GM18502 (cell line): ENCODE results near the gene PHLPP1.

Experiments
- ATAC-seq: cut with Tn5 transposase; IDR thresholded peaks from one replicate; pipeline ENCODE4 v1.9.1; 2021; ENCODE audit warnings: mild to moderate bottlenecking; ENCODE audit not compliant: unreplicated experiment, poor library complexity

The PHLPP1 gene

GRCh38 chr18:62964432-62964831 lies 249.1 kb downstream of the PHLPP1 start:
- ATAC-seq, result no peak

GRCh38 chr18:62967089-62967488 lies 251.7 kb downstream of the PHLPP1 start:
- no peak for ATAC-seq

GRCh38 chr18:62973689-62974088 lies 258.3 kb downstream of the PHLPP1 start:
- no peak for ATAC-seq

GRCh38 chr18:62974388-62974787 lies 259.0 kb downstream of the PHLPP1 start:
- no peak for ATAC-seq

- ATAC-seq, result no peak
These were observed 259.8 kb downstream of the PHLPP1 start for GRCh38 chr18:62974928-62975675.

GRCh38 chr18:62975785-62976184 lies 260.4 kb downstream of the PHLPP1 start:
- no peak for ATAC-seq

- no peak for ATAC-seq
These were observed 260.9 kb downstream of the PHLPP1 start for GRCh38 chr18:62976227-62976626.

- no peak for ATAC-seq
These were observed 262.2 kb downstream of the PHLPP1 start for GRCh38 chr18:62977512-62977911.

GRCh38 chr18:62978251-62979049 lies 263.1 kb downstream of the PHLPP1 start:
- ATAC-seq, result no peak

GRCh38 chr18:62979176-62979575 lies 263.8 kb downstream of the PHLPP1 start:
- ATAC-seq, result no peak

GRCh38 chr18:62979900-62980299 lies 264.6 kb downstream of the PHLPP1 start:
- ATAC-seq, result no peak

GRCh38 chr18:62981566-62981965 lies 266.2 kb downstream of the PHLPP1 start:
- no peak for ATAC-seq

- ATAC-seq, result no peak
These were observed 267.4 kb downstream of the PHLPP1 start for GRCh38 chr18:62982600-62983251.

- no peak for ATAC-seq
These were observed 269.4 kb downstream of the PHLPP1 start for GRCh38 chr18:62984656-62985315.

- ATAC-seq, result no peak
These were observed 271.1 kb downstream of the PHLPP1 start for GRCh38 chr18:62986490-62986889.

GRCh38 chr18:62987055-62987830 lies 271.9 kb downstream of the PHLPP1 start:
- ATAC-seq, result no peak

GRCh38 chr18:62987859-62988258 lies 272.5 kb downstream of the PHLPP1 start:
- ATAC-seq, result no peak

- no peak for ATAC-seq
These were observed 273.1 kb downstream of the PHLPP1 start for GRCh38 chr18:62988471-62988870.

GRCh38 chr18:62989195-62989594 lies 273.9 kb downstream of the PHLPP1 start:
- no peak for ATAC-seq

- no peak for ATAC-seq
These were observed 275.3 kb downstream of the PHLPP1 start for GRCh38 chr18:62990653-62991052.
